ENCODE results near the gene NOD2. TPM values are rescaled to one million over a fixed set of nuclear protein-coding genes. Genes with fewer than 3 reads are reported as not detected.

NOD2 gene
- total and polyA plus RNA-seq, 2 experiments from 2014 or later = 0.27 to 0.66 TPM

GRCh38 chr16:50688083-50688482 is 5.3 kb upstream of the NOD2 start (continued):
- TF ChIP-seq ETS1 (IDR thresholded peaks at IDR 0.05) = no peak
- TF ChIP-seq, protein P1, sequence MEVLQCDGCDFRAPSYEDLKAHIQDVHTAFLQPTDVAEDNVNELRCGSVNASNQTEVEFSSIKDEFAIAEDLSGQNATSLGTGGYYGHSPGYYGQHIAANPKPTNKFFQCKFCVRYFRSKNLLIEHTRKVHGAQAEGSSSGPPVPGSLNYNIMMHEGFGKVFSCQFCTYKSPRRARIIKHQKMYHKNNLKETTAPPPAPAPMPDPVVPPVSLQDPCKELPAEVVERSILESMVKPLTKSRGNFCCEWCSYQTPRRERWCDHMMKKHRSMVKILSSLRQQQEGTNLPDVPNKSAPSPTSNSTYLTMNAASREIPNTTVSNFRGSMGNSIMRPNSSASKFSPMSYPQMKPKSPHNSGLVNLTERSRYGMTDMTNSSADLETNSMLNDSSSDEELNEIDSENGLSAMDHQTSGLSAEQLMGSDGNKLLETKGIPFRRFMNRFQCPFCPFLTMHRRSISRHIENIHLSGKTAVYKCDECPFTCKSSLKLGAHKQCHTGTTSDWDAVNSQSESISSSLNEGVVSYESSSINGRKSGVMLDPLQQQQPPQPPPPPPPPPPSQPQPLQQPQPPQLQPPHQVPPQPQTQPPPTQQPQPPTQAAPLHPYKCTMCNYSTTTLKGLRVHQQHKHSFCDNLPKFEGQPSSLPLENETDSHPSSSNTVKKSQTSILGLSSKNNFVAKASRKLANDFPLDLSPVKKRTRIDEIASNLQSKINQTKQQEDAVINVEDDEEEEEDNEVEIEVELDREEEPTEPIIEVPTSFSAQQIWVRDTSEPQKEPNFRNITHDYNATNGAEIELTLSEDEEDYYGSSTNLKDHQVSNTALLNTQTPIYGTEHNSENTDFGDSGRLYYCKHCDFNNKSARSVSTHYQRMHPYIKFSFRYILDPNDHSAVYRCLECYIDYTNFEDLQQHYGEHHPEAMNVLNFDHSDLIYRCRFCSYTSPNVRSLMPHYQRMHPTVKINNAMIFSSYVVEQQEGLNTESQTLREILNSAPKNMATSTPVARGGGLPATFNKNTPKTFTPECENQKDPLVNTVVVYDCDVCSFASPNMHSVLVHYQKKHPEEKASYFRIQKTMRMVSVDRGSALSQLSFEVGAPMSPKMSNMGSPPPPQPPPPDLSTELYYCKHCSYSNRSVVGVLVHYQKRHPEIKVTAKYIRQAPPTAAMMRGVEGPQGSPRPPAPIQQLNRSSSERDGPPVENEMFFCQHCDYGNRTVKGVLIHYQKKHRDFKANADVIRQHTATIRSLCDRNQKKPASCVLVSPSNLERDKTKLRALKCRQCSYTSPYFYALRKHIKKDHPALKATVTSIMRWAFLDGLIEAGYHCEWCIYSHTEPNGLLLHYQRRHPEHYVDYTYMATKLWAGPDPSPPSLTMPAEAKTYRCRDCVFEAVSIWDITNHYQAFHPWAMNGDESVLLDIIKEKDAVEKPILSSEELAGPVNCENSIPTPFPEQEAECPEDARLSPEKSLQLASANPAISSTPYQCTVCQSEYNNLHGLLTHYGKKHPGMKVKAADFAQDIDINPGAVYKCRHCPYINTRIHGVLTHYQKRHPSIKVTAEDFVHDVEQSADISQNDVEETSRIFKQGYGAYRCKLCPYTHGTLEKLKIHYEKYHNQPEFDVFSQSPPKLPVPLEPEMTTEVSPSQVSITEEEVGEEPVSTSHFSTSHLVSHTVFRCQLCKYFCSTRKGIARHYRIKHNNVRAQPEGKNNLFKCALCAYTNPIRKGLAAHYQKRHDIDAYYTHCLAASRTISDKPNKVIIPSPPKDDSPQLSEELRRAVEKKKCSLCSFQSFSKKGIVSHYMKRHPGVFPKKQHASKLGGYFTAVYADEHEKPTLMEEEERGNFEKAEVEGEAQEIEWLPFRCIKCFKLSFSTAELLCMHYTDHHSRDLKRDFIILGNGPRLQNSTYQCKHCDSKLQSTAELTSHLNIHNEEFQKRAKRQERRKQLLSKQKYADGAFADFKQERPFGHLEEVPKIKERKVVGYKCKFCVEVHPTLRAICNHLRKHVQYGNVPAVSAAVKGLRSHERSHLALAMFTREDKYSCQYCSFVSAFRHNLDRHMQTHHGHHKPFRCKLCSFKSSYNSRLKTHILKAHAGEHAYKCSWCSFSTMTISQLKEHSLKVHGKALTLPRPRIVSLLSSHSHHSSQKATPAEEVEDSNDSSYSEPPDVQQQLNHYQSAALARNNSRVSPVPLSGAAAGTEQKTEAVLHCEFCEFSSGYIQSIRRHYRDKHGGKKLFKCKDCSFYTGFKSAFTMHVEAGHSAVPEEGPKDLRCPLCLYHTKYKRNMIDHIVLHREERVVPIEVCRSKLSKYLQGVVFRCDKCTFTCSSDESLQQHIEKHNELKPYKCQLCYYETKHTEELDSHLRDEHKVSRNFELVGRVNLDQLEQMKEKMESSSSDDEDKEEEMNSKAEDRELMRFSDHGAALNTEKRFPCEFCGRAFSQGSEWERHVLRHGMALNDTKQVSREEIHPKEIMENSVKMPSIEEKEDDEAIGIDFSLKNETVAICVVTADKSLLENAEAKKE (CRISPR knock-in tag; IDR thresholded peaks at IDR 0.05) = no peak

- Mint-ChIP-seq H3K4me1 (peaks cover 3% of the 10 kb centered on the region), H3K4me3 (no peak overlapping the region), H3K27me3 (ENCODE audit: insufficient read depth, low read depth, poor library complexity) (peaks cover 11% of the 10 kb centered on the region), H3K36me3 (ENCODE audit: low read depth) (no peaks in the 10 kb centered on the region), H3K9me3 (no peaks in the 10 kb centered on the region), H3K27ac (no peak overlapping the region)
- Histone ChIP-seq H2AFZ (no peak overlapping the region), H3K36me3 (ENCODE audit: insufficient read depth) (no peaks in the 10 kb centered on the region), H3K4me1 (ENCODE audit: insufficient read depth) (no peaks in the 10 kb centered on the region), H3K79me2 (replicated peaks; ENCODE audit: insufficient read depth) (no peaks in the 10 kb centered on the region), H3K4me3 (no peak overlapping the region), H4K20me1 (replicated peaks; ENCODE audit: insufficient read depth) (no peaks in the 10 kb centered on the region), H3F3A (replicated peaks; ENCODE audit: low read depth) (no peaks in the 10 kb centered on the region), H3K27me3 (ENCODE audit: insufficient read depth) (peaks cover 9% of the 10 kb centered on the region), H3K9me2 (ENCODE audit: insufficient read depth) (no peaks in the 10 kb centered on the region), H3K4me2 (no peak overlapping the region), H3K27ac (ENCODE audit: low read depth) (no peak overlapping the region)
- ATAC-seq (no peak), DNase-seq (ENCODE audit: low spot score) (no peak)
- TF ChIP-seq JUNB (IDR thresholded peaks at IDR 0.05; ENCODE audit: unreplicated experiment) = no peak
- TF ChIP-seq STAT1 (IDR thresholded peaks at IDR 0.05; ENCODE audit: unreplicated experiment) = no peak
- no peak for TF ChIP-seq ZNF331 (CRISPR knock-in tag; IDR thresholded peaks at IDR 0.05; ENCODE audit: low read depth)
- TF ChIP-seq, protein P2, sequence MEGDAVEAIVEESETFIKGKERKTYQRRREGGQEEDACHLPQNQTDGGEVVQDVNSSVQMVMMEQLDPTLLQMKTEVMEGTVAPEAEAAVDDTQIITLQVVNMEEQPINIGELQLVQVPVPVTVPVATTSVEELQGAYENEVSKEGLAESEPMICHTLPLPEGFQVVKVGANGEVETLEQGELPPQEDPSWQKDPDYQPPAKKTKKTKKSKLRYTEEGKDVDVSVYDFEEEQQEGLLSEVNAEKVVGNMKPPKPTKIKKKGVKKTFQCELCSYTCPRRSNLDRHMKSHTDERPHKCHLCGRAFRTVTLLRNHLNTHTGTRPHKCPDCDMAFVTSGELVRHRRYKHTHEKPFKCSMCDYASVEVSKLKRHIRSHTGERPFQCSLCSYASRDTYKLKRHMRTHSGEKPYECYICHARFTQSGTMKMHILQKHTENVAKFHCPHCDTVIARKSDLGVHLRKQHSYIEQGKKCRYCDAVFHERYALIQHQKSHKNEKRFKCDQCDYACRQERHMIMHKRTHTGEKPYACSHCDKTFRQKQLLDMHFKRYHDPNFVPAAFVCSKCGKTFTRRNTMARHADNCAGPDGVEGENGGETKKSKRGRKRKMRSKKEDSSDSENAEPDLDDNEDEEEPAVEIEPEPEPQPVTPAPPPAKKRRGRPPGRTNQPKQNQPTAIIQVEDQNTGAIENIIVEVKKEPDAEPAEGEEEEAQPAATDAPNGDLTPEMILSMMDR (conservative IDR thresholded peaks at IDR 0.05; ENCODE audit: low read depth in 2 of 2) = no peak
- TF ChIP-seq ZNF114 (CRISPR knock-in tag; IDR thresholded peaks at IDR 0.05) = no peak
- no peak for TF ChIP-seq EZH2 (IDR thresholded peaks at IDR 0.05; ENCODE audit: low read depth, unreplicated experiment)
- TF ChIP-seq EZH2phosphoT487 (IDR thresholded peaks at IDR 0.05; ENCODE audit: unreplicated experiment) = no peak
- TF ChIP-seq ETS1 (IDR thresholded peaks at IDR 0.05) = no peak
- TF ChIP-seq CREB1 (CRISPR knock-in tag; IDR thresholded peaks at IDR 0.05; ENCODE audit: low read depth) = no peak
- no peak for TF ChIP-seq POLR2AphosphoS5 (IDR thresholded peaks at IDR 0.05; ENCODE audit: low read depth)
- TF ChIP-seq, protein P3, sequence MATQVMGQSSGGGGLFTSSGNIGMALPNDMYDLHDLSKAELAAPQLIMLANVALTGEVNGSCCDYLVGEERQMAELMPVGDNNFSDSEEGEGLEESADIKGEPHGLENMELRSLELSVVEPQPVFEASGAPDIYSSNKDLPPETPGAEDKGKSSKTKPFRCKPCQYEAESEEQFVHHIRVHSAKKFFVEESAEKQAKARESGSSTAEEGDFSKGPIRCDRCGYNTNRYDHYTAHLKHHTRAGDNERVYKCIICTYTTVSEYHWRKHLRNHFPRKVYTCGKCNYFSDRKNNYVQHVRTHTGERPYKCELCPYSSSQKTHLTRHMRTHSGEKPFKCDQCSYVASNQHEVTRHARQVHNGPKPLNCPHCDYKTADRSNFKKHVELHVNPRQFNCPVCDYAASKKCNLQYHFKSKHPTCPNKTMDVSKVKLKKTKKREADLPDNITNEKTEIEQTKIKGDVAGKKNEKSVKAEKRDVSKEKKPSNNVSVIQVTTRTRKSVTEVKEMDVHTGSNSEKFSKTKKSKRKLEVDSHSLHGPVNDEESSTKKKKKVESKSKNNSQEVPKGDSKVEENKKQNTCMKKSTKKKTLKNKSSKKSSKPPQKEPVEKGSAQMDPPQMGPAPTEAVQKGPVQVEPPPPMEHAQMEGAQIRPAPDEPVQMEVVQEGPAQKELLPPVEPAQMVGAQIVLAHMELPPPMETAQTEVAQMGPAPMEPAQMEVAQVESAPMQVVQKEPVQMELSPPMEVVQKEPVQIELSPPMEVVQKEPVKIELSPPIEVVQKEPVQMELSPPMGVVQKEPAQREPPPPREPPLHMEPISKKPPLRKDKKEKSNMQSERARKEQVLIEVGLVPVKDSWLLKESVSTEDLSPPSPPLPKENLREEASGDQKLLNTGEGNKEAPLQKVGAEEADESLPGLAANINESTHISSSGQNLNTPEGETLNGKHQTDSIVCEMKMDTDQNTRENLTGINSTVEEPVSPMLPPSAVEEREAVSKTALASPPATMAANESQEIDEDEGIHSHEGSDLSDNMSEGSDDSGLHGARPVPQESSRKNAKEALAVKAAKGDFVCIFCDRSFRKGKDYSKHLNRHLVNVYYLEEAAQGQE (IDR thresholded peaks at IDR 0.05; ENCODE audit: unreplicated experiment) = no peak
Observed at GRCh38 chr16:50688867-50689266, 4.5 kb upstream of the NOD2 start.
